ENCODE measurements around the gene CNTN4. TPM values are rescaled to one million over a fixed set of nuclear protein-coding genes. Genes with fewer than 3 reads are reported as not detected.

Gene CNTN4
- total RNA-seq, 4 donors from 2014 or later: 2.6 to 91.2 (median 13.2) TPM

DNA sequence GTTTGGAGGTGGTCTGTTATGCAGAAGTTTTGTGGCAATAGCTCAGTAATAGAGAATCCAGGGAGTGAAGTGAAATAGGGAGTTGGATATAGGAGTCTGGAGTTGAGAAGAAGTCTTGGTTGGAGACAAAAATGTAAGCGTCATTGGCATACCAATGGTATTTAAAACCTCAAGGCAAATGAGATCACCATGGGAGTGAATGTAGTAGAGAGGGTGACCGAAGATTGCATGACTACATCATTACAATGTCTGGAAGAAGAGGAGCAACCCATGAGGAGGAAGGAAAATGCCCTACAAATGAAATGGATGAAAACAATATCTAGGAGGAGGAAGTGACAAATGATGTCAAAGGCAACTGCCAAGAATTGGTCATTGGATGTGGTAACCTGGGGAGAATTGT lies 54.4 kb downstream of the CNTN4 start:
- TF ChIP-seq POLR2A (IDR thresholded peaks at IDR 0.05): no peak
- TF ChIP-seq, protein P1, sequence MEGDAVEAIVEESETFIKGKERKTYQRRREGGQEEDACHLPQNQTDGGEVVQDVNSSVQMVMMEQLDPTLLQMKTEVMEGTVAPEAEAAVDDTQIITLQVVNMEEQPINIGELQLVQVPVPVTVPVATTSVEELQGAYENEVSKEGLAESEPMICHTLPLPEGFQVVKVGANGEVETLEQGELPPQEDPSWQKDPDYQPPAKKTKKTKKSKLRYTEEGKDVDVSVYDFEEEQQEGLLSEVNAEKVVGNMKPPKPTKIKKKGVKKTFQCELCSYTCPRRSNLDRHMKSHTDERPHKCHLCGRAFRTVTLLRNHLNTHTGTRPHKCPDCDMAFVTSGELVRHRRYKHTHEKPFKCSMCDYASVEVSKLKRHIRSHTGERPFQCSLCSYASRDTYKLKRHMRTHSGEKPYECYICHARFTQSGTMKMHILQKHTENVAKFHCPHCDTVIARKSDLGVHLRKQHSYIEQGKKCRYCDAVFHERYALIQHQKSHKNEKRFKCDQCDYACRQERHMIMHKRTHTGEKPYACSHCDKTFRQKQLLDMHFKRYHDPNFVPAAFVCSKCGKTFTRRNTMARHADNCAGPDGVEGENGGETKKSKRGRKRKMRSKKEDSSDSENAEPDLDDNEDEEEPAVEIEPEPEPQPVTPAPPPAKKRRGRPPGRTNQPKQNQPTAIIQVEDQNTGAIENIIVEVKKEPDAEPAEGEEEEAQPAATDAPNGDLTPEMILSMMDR (IDR thresholded peaks at IDR 0.05): no peak
- Histone ChIP-seq H3K36me3 (no peaks in the 10 kb centered on the region), H3K27me3 (no peaks in the 10 kb centered on the region), H3K4me1 (no peaks in the 10 kb centered on the region), H3K9me3 (no peaks in the 10 kb centered on the region), H3K27ac (no peak overlapping the region), H3K4me3 (no peak overlapping the region)
- no peak for DNase-seq
- intact Hi-C loops (cut with DNase I; ENCODE audit: low total_unique reads): no loop called here

DNA sequence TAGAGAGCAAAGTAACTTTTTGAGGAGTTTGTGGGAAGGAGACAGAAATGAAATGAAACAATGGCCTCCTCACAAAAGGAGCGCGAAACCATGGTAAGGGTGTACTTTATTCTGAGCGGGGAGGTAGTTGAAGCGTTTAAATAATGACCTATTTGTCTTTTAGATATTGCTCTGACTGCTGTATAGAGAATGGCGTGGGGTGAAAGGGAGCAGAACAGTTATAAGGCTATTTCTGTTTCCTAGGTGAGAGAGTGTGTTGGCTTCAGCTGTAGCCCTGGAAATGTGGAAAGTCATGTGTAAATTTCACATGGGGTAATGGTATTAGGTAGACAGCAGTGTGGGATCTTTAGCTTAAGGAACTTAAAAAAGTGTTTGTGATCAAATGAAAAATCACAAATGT lies 54.9 kb downstream of the CNTN4 start:
- DNase-seq: no peak
- no peaks in the 10 kb centered on the region for H3K27me3 ChIP-seq
- no peak overlapping the region for H3K27ac ChIP-seq
- TF ChIP-seq, protein P1 (IDR thresholded peaks at IDR 0.05): no peak
- no peak for TF ChIP-seq POLR2A (IDR thresholded peaks at IDR 0.05)
- intact Hi-C loops (cut with DNase I; ENCODE audit: low total_unique reads): no loop called here
- H3K4me1 ChIP-seq: no peaks in the 10 kb centered on the region
- H3K9me3 ChIP-seq: no peaks in the 10 kb centered on the region
- no peak overlapping the region for H3K4me3 ChIP-seq
- H3K36me3 ChIP-seq: no peaks in the 10 kb centered on the region

DNA sequence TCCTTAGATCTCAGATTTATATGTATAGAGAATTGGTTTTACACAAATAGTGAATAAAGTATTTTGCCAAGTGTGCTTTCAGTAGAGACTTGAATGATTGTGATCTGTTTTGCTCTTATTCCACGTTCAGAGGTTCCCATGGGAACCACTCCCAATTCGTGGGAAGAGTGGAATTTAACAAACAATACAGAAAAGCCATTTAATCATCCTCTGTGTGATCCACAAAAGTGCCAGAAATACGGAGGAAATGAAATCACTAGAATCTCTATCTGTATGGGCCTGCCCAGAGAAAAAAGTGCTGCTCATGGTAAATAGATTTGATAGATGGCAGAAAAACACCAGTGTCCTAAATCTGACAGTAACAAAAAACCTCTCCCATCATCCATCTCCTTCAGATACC lies 56.0 kb downstream of the CNTN4 start:
- Histone ChIP-seq H3K4me3 (no peak overlapping the region), H3K36me3 (no peaks in the 10 kb centered on the region), H3K4me1 (no peaks in the 10 kb centered on the region), H3K27ac (no peak overlapping the region), H3K9me3 (no peaks in the 10 kb centered on the region), H3K27me3 (no peaks in the 10 kb centered on the region)
- intact Hi-C loops (cut with DNase I; ENCODE audit: low total_unique reads): no loop called here
- DNase-seq: no peak
- no peak for TF ChIP-seq POLR2A (IDR thresholded peaks at IDR 0.05)
- TF ChIP-seq, protein P1 (IDR thresholded peaks at IDR 0.05): no peak

DNA sequence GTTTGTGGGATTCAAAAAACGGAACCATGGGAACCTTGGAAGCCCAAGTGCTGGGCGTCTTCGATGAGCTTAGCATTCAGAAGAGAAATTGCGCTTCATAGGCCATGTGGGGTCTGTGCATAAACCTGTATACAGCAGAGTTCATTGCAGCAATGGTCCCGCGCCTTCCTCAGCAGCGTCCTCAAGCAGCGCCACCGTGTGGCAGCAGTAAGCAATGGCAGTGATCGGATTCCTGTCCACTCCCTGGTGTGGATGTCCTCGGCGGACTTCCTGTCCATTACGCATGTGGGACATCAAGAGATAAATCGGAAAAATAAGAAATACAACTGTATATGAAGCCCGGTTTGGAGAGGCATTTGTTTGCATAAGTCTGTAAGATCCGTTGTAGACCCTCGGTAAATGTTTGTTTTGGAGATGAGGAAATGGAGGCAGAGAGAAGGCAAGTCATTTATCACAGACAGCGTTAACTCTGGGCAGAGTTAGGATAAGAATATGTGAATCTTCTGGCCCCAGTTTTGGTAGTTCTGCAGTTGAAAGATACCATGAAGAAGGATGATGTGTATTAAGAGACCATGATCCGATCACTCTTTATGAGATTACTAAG lies 57.7 kb downstream of the CNTN4 start:
- no peaks in the 10 kb centered on the region for H3K27me3 ChIP-seq
- TF ChIP-seq POLR2A (IDR thresholded peaks at IDR 0.05): no peak
- TF ChIP-seq, protein P1 (IDR thresholded peaks at IDR 0.05): no peak
- H3K27ac ChIP-seq: no peak overlapping the region
- DNase-seq: no peak
- intact Hi-C loops (cut with DNase I; ENCODE audit: low total_unique reads): no loop called here
- H3K4me3 ChIP-seq: no peak overlapping the region
- H3K36me3 ChIP-seq: no peaks in the 10 kb centered on the region
- H3K4me1 ChIP-seq: no peaks in the 10 kb centered on the region
- no peaks in the 10 kb centered on the region for H3K9me3 ChIP-seq

DNA sequence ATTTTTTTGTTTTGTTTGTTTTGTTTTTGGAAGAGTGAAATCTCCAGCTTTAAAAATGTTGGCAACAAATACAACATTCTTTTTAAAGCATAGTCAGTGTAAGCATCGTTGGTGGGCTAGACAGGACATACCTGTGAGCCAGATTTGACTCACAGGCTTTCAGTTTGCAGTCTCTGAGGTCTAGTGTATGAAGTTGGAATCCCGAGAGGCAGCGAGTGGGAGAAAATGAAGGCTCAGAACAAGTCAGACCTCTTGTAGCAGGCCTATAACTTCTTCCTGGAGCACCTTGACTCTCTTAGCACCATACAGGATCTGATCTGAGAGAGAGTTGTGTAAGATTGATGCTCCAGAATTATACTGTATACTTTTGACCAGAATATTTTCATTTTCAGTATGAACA lies 60.2 kb downstream of the CNTN4 start:
- no peaks in the 10 kb centered on the region for H3K36me3 ChIP-seq
- intact Hi-C loops (cut with DNase I; ENCODE audit: low total_unique reads): no loop called here
- no peak overlapping the region for H3K4me3 ChIP-seq
- H3K27me3 ChIP-seq: no peaks in the 10 kb centered on the region
- H3K27ac ChIP-seq: no peak overlapping the region
- no peaks in the 10 kb centered on the region for H3K4me1 ChIP-seq
- TF ChIP-seq, protein P1 (IDR thresholded peaks at IDR 0.05): no peak
- TF ChIP-seq POLR2A (IDR thresholded peaks at IDR 0.05): no peak
- no peak for DNase-seq
- H3K9me3 ChIP-seq: no peaks in the 10 kb centered on the region
